ENCODE measurements around the gene STAM.
"Not testable (repeated sequence)": the region's sequence is repeated elsewhere in the genome, so short reads cannot be mapped to it uniquely, and the experiment has no call there.

STAM gene

DNA sequence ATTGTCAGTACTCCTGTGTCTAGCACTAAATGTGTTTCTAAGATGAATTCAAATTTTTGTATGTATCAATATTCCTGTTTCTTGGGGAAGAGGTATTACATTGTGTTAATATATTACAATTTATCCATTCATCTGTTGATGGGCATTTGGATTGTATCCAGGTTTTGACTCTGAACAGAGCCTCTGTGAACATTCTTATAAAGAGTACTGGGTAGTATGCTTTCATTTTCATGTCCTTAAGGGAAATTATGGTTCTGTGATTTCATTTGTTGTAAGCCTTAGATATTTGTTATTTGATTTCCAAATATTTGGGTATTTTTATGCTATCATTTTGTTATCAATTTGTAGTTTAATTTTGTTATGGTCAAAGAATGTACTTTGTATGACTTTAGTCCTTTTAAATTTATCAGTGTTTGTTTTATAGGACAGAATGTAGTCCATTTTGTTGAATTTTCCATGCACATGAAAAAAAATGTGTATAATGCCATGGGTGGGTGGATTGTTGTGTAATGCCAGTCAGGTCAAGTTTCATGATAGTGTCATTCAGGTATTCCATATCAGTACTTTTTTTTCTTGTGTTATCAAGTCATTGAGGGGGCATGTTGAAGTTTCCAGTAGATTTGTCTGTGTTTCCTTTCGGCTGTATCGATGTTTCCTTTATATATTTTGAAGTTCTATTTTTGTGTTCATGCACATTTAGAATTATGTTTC lies 38.4 kb downstream of the STAM start:
- DNase-seq, result no peak

DNA sequence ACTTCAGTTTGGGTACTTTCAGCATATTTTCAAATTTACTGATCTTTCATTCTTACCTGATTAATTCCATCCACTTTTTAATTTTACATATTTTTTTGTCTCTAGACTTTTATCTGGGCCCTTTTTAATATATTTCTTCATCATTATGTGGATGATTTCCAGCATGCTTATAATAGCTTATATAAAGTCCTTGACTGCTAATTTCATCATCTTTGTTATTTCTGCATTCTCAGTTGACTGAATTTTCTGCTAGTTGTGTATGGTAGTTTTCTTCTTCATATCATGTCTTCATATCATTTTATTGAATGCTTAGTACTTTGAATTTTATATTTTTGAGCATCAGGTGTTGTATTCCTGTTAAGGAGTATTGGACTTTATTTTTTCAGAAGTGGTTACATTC lies 39.6 kb downstream of the STAM start:
- no peak for DNase-seq

DNA sequence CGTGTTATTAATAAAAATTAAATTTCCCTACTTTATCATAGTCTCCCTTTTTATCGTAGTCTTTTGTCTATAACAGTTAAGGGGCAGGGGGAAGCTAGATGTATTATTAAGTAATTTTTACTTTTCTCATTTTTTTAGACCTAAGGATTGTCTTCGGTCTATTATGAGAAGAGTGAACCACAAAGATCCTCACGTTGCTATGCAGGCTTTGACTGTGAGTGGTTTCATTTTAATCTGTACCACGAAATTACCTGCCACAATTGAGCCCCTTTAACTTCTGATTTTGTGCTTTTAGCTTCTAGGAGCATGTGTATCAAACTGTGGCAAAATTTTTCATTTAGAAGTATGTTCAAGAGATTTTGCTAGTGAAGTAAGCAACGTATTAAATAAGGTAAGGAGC lies 40.6 kb downstream of the STAM start:
- DNase-seq, result no peak

DNA sequence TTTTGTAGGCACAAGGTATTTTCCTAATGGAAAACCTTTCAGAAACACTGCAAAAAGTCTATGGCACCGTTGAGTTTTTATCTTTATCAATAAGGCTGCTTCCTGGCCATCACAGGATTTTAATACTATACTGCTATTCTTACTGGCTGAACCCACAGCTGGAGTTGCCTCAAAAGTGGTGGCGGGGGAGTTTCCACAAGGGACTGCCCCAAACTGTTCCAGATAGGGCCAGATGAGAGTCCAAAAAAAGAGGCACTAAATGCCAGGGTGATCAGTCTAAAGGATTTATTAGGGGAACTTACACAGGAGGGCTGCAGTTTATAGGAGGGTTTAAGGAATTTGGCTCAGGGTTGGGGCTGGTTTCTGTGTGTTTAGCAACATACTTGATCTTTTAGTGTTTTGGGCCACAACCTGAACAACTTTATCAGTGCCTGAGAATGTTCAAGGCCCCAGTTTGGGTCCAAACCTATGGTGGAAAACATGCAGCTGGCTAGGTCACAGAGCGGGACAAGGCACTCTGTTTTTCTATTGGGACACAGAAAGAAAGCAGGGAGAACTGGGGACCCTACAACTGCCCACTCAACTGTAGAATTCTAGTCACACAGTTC lies 41.4 kb downstream of the STAM start:
- no peak for DNase-seq

- no peak for DNase-seq
These were observed 43.3 kb downstream of the STAM start for GRCh38 chr10:17687117-17687831.

- no peak for DNase-seq
These were observed 45.2 kb downstream of the STAM start for GRCh38 chr10:17689137-17689536.

GRCh38 chr10:17693009-17693408 lies 49.1 kb downstream of the STAM start:
- no peak for DNase-seq

GRCh38 chr10:17698696-17699095 lies 54.7 kb downstream of the STAM start:
- no peak for DNase-seq

DNA sequence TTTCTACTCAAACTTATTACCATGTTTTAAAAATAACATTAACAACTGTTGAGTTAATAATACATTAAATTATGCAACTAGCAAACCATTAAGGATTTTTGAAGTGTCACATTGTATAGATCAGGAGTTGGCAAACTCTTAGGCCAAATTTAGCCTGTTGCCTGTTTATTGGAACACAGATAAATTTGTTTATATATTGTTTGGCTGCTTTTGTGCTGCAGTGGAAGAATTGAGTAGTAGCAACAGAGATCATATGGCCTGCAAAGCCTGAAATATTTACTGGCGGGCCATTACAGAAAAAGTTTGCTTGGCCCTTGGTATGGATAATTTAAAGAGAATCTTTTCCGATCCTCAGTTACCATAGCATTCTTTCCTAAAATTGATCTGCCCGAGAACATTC lies 57.4 kb downstream of the STAM start:
- DNase-seq, result no peak

DNA sequence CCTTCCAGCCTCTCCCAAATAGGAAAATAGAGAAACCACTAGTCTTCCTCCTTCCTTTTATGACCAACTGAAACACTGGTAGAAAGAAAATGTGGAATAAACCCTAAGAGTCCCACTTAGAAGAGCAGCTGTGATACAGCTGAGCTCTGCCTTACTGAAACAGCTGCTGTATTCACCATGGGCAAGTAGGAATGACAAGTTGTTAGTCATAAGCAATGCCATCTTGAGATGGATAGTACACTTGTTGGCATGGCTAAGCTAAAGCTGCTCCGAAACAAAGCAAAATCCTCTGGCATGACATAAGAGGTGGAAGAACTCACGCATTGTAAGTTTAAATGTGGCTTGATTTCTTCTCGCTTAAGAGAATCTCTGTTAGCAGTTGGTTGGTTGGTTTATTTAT lies 59.8 kb downstream of the STAM start:
- DNase-seq, result no peak

- DNase-seq, result no peak
These were observed 64.9 kb downstream of the STAM start for GRCh38 chr10:17708821-17709220.

DNA sequence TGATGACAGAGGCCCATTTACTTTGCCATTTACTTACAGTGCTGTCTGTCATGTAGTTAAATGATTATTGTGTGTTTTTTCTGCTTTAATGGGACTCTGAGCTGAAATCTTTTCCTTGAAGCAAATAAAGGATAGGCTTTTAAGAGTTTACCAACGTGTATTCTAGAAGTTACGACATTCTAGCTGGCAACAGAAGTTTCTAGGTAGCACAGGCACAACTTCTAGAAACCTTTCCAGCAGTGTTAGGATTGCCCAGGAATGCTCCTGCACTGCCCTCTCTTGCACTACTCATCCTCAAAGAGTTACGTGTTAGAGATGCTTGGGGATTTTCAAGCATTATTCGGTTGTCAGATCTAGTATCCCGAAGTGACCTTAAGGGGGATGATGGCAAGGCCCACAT lies 65.5 kb downstream of the STAM start:
- DNase-seq, result no peak

DNA sequence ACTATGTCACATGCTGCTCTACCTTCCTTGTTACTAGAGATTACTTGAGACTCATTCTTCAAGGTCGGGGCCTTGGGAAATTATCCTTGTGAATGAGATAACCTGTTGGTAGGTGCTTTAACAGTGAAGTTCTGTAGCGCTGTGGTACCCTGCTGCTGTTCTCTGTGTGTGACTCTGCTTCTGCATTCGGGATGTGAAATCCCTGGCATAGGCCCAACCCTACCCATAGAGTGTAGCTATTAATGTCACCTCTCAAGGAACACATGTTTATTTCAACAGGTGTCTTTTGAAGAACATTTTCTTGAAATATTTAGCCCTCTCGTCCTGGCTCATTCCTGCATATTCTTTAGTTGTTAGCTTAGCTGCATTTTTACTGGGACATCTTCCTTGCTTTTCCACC lies 66.2 kb downstream of the STAM start:
- DNase-seq, result no peak

DNA sequence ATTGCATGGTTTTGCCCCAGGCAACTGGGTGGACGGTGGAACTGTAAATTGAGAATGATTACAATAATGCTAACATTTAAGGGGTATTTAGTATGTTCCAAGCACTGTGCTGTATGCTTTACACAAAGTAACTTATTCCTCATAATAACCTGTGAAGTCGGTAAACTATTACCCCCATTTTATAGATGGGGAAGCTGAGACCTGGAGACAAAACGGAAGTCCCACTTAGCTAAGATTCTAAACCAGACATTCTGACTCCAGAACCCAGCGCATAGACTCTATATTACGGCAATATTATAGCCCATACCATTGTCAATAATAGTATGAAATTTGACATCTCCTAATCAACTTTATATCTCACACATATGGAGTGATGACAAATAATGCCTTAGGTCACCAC lies 68.1 kb downstream of the STAM start:
- no peak for DNase-seq

GRCh38 chr10:17712717-17713471 lies 68.9 kb downstream of the STAM start:
- DNase-seq, result no peak

GRCh38 chr10:17713758-17714157 lies 69.8 kb downstream of the STAM start:
- DNase-seq, result no peak

DNA sequence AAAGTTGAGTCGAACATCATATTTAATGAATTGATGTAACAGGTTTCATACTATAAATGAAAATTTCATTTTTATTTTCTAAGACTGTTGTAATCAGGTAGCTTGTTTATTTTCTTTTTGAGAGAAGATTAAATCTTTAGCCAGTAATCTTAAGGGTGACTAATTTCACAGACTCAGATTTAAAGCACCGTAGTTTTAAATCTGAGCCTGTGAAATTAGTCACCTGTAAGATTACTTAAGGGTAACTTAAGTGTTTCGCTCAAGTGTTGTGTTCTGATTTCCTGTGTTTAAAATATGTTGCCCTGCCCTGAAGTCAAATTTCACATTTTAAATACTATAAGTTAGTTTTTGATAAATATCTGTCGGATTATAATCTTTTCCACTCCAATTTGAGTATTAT lies 72.2 kb downstream of the STAM start:
- DNase-seq, result no peak

GRCh38 chr10:17722317-17723014 lies 78.5 kb downstream of the STAM start:
- DNase-seq, result not testable (repeated sequence)

DNA sequence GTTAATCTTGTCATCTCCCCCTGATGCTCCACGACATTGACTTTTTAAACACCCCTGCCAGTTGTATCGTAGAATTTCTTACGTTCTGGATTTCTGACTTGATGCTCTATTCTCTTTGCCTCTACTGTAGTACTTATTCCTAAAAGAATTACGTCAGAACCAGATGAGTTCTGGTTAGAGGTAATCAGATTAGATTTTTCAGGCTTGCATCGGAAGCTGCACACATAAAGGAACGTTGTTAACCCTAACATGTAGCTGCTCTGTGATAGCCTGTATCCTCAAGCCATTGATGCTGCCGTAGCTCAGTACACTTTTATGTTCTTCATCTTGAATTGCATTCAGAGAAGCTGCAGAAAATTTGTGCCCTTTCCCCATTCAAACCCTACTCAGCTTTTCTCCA lies 81.8 kb downstream of the STAM start:
- no peak for DNase-seq

GRCh38 chr10:17729630-17730029 lies 85.7 kb downstream of the STAM start:
- DNase-seq, result no peak

GRCh38 chr10:17730667-17731066 lies 86.7 kb downstream of the STAM start:
- no peak for DNase-seq

- DNase-seq, result no peak
These were observed 87.5 kb downstream of the STAM start for GRCh38 chr10:17731331-17732020.

Data from GDM1 (cell line).